Tibial artery (tissue), 4 donors: ENCODE measurements around the gene ERC2.

Experiments
- DNase-seq, 2 donors: peaks; one replicate each; pipeline ENCODE4 v3.0.0-alpha.2; 2019
- H3K27ac ChIP-seq, 2 donors: fragments of 200-600 bp; sonication (generic) in 1 of 2; 1 replicate in 1 of 2; 2 replicates in 1 of 2; pipeline ENCODE4 v1.5.1; 2018 to 2019; ENCODE audit warnings: mild to moderate bottlenecking in 1 of 2
- H3K27me3 ChIP-seq, 2 donors: fragments of 200-600 bp; sonication (generic) in 1 of 2; one replicate each; pipeline versions ENCODE4 v1.5.1 to v1.6.0; 2016 to 2019
- H3K36me3 ChIP-seq, 3 donors: fragments of 200-600 bp; sonication (generic) in 2 of 3; one replicate each; pipeline ENCODE4 v1.5.1; 2016 to 2019; ENCODE audit warnings: mild to moderate bottlenecking in 2 of 3
- H3K4me1 ChIP-seq, 4 donors: fragments of 200-600 bp; sonication (generic) in 2 of 4; 1 replicate in 3 of 4; 2 replicates in 1 of 4; pipeline ENCODE4 v1.5.1; 2016 to 2019
- H3K4me3 ChIP-seq, 2 donors: fragments of 200-600 bp; sonication (generic) in 1 of 2; 1 replicate in 1 of 2; 2 replicates in 1 of 2; pipeline ENCODE4 v1.5.1; 2018 to 2019; ENCODE audit warnings: mild to moderate bottlenecking in 2 of 2
- H3K9me3 ChIP-seq, 3 donors: fragments of 200-600 bp; sonication (generic) in 1 of 3; one replicate each; pipeline ENCODE4 v1.5.1; 2016 to 2019
- intact Hi-C: fragments of 100-400 bp; cut with DNase I; formaldehyde crosslinking; loops from one replicate; pipeline ENCODE4 v1.15.0; 2023; ENCODE audit warnings: low total_unique reads
- TF ChIP-seq, protein P1 (sequence below), 2 experiments: fragments of 200-600 bp in 1 of 2; fragments of 450-650 bp in 1 of 2; IDR thresholded peaks; one replicate each; pipeline ENCODE4 v1.5.1; 2017 to 2019; ENCODE audit warnings: antibody characterized with exemption in 2 of 2, mild to moderate bottlenecking in 1 of 2, moderate library complexity in 1 of 2

The ERC2 gene

DNA sequence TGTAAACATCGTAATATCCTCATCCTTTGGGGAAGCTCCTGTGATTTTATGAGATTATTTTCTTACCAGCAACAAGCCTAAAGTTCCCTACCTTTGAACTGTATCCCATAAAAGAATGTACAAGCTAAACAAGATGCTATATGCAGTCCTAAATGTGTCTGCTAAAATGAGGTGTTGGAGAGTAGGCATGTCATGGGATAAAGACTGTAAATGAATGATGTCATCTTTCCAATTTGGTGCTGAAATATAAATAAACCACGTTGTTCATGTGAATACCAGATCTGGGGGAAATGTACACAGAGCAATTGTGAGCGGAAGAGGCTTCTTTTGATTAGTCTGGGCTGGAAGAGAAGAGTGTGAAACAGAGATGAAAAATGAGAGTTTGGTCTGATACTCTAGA lies 766.3 kb downstream of the ERC2 start:
- H3K9me3 ChIP-seq = no peaks in the 10 kb centered on the region
- no peaks in the 10 kb centered on the region for H3K4me1 ChIP-seq
- H3K27me3 ChIP-seq = peaks cover 0 to 3% of the 10 kb centered on the region in 2 donors
- no peak overlapping the region for H3K27ac ChIP-seq
- intact Hi-C loops = no loop called here
- no peaks in the 10 kb centered on the region for H3K36me3 ChIP-seq
- H3K4me3 ChIP-seq = no peak overlapping the region
- TF ChIP-seq, protein P1, sequence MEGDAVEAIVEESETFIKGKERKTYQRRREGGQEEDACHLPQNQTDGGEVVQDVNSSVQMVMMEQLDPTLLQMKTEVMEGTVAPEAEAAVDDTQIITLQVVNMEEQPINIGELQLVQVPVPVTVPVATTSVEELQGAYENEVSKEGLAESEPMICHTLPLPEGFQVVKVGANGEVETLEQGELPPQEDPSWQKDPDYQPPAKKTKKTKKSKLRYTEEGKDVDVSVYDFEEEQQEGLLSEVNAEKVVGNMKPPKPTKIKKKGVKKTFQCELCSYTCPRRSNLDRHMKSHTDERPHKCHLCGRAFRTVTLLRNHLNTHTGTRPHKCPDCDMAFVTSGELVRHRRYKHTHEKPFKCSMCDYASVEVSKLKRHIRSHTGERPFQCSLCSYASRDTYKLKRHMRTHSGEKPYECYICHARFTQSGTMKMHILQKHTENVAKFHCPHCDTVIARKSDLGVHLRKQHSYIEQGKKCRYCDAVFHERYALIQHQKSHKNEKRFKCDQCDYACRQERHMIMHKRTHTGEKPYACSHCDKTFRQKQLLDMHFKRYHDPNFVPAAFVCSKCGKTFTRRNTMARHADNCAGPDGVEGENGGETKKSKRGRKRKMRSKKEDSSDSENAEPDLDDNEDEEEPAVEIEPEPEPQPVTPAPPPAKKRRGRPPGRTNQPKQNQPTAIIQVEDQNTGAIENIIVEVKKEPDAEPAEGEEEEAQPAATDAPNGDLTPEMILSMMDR (IDR thresholded peaks at IDR 0.05) = no peak
- no peak for DNase-seq

DNA sequence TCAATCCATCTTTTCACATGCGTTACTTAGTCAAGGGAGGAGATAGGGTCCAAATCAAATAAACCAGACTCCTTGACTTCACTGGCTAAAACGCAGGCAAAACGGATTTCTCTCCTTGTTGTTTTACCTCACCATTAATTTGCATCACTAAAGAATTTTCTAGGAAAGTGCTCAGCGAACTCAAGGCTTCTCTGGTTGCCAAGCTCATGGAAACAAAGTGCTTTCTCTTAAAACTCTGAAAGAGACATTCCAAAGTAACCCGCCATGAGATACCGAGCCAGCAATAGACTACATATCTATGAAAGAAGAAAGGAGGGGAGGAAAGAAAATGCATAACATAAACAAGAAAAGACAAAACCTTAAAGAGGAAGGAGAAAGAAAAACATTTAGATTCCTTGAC lies 769.4 kb downstream of the ERC2 start:
- no peak for DNase-seq
- intact Hi-C loops = no loop called here
- no peak overlapping the region for H3K4me3 ChIP-seq

DNA sequence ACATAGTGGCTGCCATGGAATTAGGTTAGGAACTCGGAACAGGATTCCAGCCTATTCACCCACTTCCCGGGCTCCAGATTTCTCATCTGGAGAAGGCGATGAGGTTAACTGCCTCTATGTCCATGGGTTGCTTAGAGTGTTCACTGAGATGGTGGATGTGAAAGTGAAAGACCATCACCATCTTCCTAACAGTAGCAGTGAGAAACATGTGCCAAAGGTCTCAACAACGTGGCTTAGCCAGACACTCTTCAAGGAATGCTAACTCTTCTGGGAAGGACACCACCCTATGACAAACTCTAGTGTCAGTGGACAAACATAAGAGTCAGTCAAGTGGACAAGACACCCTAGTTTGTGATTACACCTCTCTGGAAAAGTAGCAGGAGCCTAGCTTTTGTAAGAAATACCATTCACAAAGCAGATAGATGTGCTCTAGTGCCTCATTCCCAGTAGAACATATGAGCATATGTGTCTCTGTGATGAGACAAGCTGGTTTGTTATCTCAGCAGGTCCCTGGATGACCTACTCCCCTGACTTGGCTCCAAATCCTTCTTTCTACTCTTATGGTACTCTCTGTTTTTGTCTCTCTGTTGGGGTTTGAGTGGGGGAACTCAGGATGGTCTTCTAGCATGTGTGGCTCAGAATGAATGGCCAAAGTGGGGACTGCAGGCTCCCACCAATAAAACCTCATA lies 770.9 kb downstream of the ERC2 start:
- H3K27me3 ChIP-seq = no peaks in the 10 kb centered on the region
- no peaks in the 10 kb centered on the region for H3K9me3 ChIP-seq
- no peaks in the 10 kb centered on the region for H3K36me3 ChIP-seq
- H3K4me1 ChIP-seq = peaks cover 0 to 9% (median 6%) of the 10 kb centered on the region in 4 donors
- H3K4me3 ChIP-seq = no peak overlapping the region
- no peak overlapping the region for H3K27ac ChIP-seq
- TF ChIP-seq, protein P1 (IDR thresholded peaks at IDR 0.05) = no peak
- intact Hi-C loops = no loop called here
- no peak for DNase-seq

More for the DNA sequence above, 769.4 kb downstream of the ERC2 start:
- H3K27ac ChIP-seq = no peak overlapping the region
- H3K27me3 ChIP-seq = no peaks in the 10 kb centered on the region
- no peaks in the 10 kb centered on the region for H3K4me1 ChIP-seq
- H3K9me3 ChIP-seq = no peaks in the 10 kb centered on the region
- TF ChIP-seq, protein P1 (IDR thresholded peaks at IDR 0.05) = no peak
- no peaks in the 10 kb centered on the region for H3K36me3 ChIP-seq

DNA sequence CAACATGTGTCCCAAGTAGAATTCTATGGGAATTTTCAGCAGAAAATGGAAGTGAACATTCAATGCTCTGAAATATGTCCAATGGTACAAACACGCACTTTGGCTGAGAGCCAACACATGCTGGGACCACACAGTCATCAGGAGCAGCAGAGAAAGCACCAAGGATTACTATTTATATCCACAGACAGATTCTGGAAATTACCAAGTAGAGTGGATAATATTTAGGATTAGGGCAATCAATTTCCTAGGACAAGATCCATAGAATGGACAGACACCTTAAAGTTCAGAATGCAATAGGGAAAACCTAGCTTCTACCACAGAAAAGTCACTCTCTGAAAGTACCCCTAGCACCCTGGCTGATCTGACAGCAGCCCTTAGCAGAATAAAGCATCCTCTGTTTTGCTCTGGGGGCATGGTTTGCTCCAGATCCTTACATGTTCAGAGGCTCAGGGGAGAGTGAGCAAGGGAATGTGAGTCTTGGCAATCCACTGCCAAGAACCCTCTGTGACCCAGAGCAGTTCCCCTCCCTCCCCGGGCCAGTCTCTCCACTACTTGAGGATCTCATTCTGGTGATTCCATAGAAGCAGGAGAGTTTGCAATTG lies 775.2 kb downstream of the ERC2 start:
- H3K27me3 ChIP-seq = peaks cover 0 to 4% of the 10 kb centered on the region in 2 donors
- DNase-seq = no peak
- H3K36me3 ChIP-seq = no peaks in the 10 kb centered on the region
- TF ChIP-seq, protein P1 (IDR thresholded peaks at IDR 0.05) = no peak
- no peak overlapping the region for H3K4me3 ChIP-seq
- H3K9me3 ChIP-seq = no peaks in the 10 kb centered on the region
- intact Hi-C loops = no loop called here
- H3K4me1 ChIP-seq = peaks cover 0 to 11% (median 6%) of the 10 kb centered on the region in 4 donors
- H3K27ac ChIP-seq = no peak overlapping the region

DNA sequence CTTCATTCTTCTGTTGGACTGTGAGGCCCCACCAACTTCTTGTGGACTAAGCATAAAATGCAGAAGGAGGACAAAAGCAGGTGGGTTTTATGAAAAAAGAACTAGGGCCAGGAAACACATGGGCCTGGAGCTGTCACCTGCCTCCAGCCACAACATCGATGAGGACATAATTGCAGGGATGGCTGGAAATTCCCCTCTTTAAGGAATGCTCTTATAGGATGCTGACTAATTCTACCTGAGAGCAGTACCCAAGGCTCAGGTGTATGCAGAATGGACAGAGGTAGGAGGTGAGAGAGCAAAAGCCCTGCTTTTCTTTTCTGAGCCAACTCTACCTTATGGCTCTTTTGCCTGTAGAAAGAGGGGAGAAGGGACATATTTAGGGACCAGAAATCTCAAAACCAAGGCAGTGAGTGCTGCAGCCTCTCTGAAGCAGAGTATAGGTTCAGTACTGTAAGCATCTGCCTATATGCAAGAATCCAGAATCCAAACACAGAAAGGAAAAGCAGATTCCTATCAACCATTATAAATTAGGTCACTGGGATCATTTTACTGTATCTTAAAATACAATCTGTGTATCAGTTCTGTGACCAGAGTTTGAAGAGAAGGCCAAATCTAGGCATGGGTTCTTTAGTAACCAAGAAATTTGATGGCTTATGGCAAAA lies 775.8 kb downstream of the ERC2 start:
- Histone ChIP-seq H3K9me3 (no peaks in the 10 kb centered on the region), H3K27ac (no peak overlapping the region), H3K4me3 (no peak overlapping the region), H3K27me3 (peaks cover 0 to 5% of the 10 kb centered on the region in 2 donors), H3K4me1 (peaks cover 0 to 11% (median 6%) of the 10 kb centered on the region in 4 donors), H3K36me3 (no peaks in the 10 kb centered on the region)
- intact Hi-C loops = no loop called here
- TF ChIP-seq, protein P1 (IDR thresholded peaks at IDR 0.05) = no peak
- DNase-seq = no peak
